NCI-H82 treated with DMSO at 0.1 percent for 48 hours (cell line): ENCODE measurements around the gene TRA2B.

Experiments used
- DNase-seq: peaks from one replicate; lab custom pipeline; 2025; ENCODE audit not compliant: unreplicated experiment; lab: John Stamatoyannopoulos, UW

Gene TRA2B

GRCh38 chr3:185937689-185938374 lies at the start of gene TRA2B:
TRA2B (minus strand) TSS chr3:185938014; CDS start chr3:185937860, 154 bp downstream.
- DNase-seq = peak; percentile 97

GRCh38 chr3:185986198-185986777 lies 48.5 kb upstream of the TRA2B start:
- DNase-seq = no peak

- DNase-seq = no peak
These were observed 46.4 kb upstream of the TRA2B start for GRCh38 chr3:185984203-185984602.

- DNase-seq = peak; percentile 63
These were observed 45.8 kb upstream of the TRA2B start for GRCh38 chr3:185983495-185984141.

- DNase-seq = no peak
These were observed 44.8 kb upstream of the TRA2B start for GRCh38 chr3:185982632-185983031.

- DNase-seq = no peak
These were observed 43.8 kb upstream of the TRA2B start for GRCh38 chr3:185981621-185982020.

DNA sequence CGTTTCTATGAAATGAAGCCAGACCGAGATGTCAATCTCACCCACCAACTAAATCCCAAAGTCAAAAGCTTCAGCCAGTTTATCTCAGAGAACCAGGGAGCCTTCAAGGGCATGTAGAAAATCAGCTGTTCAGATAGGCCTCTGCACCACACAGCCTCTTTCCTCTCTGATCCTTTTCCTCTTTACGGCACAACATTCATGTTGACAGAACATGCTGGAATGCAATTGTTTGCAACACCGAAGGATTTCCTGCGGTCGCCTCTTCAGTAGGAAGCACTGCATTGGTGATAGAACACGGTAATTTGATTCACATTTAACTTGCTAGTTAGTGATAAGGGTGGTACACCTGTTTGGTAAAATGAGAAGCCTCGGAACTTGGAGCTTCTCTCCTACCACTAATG lies 41.9 kb upstream of the TRA2B start:
- no peak for DNase-seq

GRCh38 chr3:185978516-185978915 lies 40.7 kb upstream of the TRA2B start:
- DNase-seq = no peak

DNA sequence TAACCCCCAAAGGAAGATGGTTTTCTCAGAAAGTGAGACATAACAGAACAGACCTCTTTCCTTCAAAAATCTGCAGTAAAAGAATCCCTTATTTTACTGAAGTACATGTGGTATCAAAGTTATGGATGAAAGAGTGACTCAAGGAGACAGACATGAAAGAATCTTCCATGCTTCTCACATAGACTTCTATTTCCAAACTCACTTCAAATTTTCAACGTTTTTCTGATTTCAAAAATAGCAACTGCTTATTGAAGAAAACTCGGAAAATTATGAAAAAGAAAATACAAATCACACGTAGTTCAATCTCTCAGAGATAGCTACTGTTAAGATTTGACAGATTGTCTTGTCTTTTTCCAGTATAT lies 39.8 kb upstream of the TRA2B start:
- no peak for DNase-seq

- DNase-seq = peak; percentile 32
These were observed 39.3 kb upstream of the TRA2B start for GRCh38 chr3:185976977-185977678.

- DNase-seq = no peak
These were observed 38.3 kb upstream of the TRA2B start for GRCh38 chr3:185976100-185976499.

DNA sequence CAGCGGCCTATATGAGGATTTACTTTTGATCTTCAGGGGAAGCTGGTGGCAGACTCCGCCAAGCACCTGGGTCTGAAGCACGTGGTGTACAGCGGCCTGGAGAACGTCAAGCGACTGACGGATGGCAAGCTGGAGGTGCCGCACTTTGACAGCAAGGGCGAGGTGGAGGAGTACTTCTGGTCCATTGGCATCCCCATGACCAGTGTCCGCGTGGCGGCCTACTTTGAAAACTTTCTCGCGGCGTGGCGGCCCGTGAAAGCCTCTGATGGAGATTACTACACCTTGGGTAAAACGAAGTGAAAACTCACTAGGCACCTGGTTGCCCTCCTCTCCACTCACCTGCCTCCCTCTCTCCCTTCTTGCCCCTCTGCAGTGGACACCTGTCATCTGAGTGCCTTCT lies 33.8 kb upstream of the TRA2B start:
- DNase-seq = no peak

DNA sequence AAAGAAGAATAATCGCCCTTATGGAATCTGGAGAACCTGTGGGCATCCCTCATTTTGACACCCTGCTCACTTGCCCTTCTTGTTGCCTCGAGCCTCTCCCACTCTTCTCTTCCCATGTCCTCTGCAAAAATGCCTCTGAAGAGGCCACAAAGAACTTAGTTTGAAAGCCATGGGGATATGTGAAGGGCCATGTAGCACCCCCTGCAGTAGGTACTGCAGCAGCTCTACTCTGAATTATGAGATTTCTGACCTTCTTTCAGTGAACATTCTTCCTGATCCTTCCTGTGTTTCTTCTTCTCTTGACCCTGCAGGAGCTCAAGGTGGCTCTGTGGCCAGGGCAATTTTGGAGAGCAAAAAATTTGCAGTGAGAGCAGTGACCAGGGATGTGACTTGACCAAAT lies 30.4 kb upstream of the TRA2B start:
- DNase-seq = no peak

DNA sequence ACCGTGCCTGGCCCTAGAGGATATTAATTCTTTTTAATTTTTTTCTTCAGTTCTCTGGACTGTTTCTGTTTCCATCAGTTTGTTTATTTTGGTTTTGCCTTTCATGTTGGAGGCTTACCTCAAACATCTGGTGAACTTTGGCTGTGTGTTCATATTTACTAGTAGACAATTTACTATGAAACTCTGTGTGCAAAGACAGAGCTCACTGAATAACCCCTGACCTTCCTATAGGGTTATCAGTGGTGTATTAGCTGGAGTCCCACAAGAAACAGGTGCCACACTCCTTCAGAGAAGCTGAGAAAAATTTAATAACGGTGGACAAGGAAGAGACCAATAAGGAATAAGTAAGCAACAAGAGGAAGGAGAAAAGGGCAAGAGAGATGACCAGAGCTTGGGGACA lies 28.8 kb upstream of the TRA2B start:
- no peak for DNase-seq

GRCh38 chr3:185965496-185965895 lies 27.7 kb upstream of the TRA2B start:
- DNase-seq = no peak

GRCh38 chr3:185961675-185962232 lies 23.9 kb upstream of the TRA2B start:
- no peak for DNase-seq

DNA sequence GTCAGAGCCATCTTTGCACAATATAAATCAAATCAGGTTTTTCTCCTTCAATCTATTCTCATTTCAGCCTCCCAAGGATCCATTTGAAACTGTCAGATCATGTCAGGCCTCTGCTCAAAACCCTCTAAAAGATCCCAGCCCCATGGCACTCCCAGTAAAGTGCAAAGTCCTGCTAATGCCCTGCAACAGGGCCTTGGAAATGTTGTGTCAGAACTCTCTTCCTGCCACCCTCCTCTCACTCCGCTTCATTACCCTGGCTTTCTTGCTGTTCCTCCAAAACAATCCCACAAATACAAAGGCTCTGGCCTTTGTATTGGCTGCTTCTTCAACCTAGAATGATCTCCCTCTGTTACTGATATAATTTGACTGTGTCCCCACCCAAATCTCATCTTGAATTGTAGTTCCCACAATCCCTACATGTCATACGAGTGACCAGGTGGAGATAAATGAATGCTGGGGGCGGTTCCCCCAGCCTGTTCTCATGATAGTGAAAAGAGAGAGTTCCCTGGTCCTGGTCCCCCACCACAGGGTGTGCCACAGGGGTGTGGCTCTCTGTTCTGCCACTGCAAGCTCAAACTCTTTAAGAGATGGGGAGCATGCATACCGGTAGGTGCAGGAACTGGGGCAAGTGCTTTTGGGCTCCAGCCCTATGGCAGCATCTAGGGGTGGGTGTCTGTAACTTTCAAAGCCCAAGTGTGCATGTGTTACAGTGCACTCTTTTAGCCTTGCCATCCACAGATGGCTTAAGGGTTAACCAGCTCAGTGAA lies 22.9 kb upstream of the TRA2B start:
- no peak for DNase-seq

- DNase-seq = no peak
These were observed 22.1 kb upstream of the TRA2B start for GRCh38 chr3:185959609-185960521.

- DNase-seq = no peak
These were observed 20.8 kb upstream of the TRA2B start for GRCh38 chr3:185958626-185959025.

- DNase-seq = no peak
These were observed 18.4 kb upstream of the TRA2B start for GRCh38 chr3:185956244-185956643.
